Measurements from ENCODE around the gene HSPA8.
"Not testable (repeated sequence)": the region's sequence is repeated elsewhere in the genome, so short reads cannot be mapped to it uniquely, and the experiment has no call there.

- not testable (repeated sequence) for TF ChIP-seq CTCF, POLR2A (IDR thresholded peaks at IDR 0.05)
Measured at GRCh38 chr11:123059041-123059920, 2.7 kb downstream of the HSPA8 start.
